ENCODE measurements around the gene EVC2.

The EVC2 gene

GRCh38 chr4:5683566-5683965 lies 24.8 kb downstream of the EVC2 start:
- no peak for DNase-seq (ENCODE audit: low spot score)
- H3K9me3 ChIP-seq (replicated peaks in 1 of 2; ENCODE audit: control insufficient read depth in 2 of 2, insufficient read depth in 1 of 2, low read depth in 1 of 2, low read length in 2 of 2), result peaks cover 0 to 2% of the 10 kb centered on the region in 2 donors

GRCh38 chr4:5678977-5679376 lies 29.4 kb downstream of the EVC2 start:
- Histone ChIP-seq H3K18ac (ENCODE audit: low read length) (no peak overlapping the region), H3K36me3 (replicated peaks in 1 of 2; ENCODE audit: control insufficient read depth in 2 of 2, insufficient read depth in 2 of 2, low read length in 2 of 2) (peaks cover 0 to 8% of the 10 kb centered on the region in 2 donors), H2BK12ac (ENCODE audit: low read length) (no peak overlapping the region), H4K8ac (ENCODE audit: low read depth, low read length) (no peak overlapping the region), H3K27ac (replicated peaks; ENCODE audit: low read length) (no peak overlapping the region), H2AFZ (ENCODE audit: low read length) (no peak overlapping the region), H3K79me1 (ENCODE audit: low read depth, low read length) (no peaks in the 10 kb centered on the region), H3K23ac (ENCODE audit: low read depth, low read length, poor library complexity) (no peak overlapping the region), H3K27me3 (ENCODE audit: control insufficient read depth in 3 of 3, insufficient read depth in 3 of 3, low read depth in 1 of 3, low read length in 3 of 3) (no peaks in the 10 kb centered on the region), H3K4me3 (ENCODE audit: low read length in 2 of 2) (no peak overlapping the region), H3K9me3 (replicated peaks in 1 of 2; ENCODE audit: control insufficient read depth in 2 of 2, insufficient read depth in 1 of 2, low read depth in 1 of 2, low read length in 2 of 2) (no peaks in the 10 kb centered on the region), H3K4me1 (ENCODE audit: control insufficient read depth in 2 of 2, insufficient read depth in 1 of 2, low read depth in 1 of 2, low read length in 2 of 2) (no peaks in the 10 kb centered on the region), H2BK5ac (ENCODE audit: low read length) (no peak overlapping the region), H3K4ac (ENCODE audit: low read length) (no peak overlapping the region), H2BK120ac (ENCODE audit: low read depth, low read length) (no peak overlapping the region), H2BK15ac (ENCODE audit: low read length) (no peak overlapping the region), H3K14ac (ENCODE audit: low read length) (no peak overlapping the region), H3K4me2 (ENCODE audit: insufficient read depth, low read length, poor library complexity, severe bottlenecking) (no peak overlapping the region), H2AK5ac (ENCODE audit: low read depth, low read length) (no peak overlapping the region), H3K9ac (ENCODE audit: low read depth, low read length, poor library complexity) (no peak overlapping the region), H4K91ac (ENCODE audit: low read depth, low read length, poor library complexity) (no peak overlapping the region)
- WGBS, 2 donors (ENCODE audit: extremely low coverage in 2 of 2, insufficient read length in 2 of 2, insufficient replicate concordance in 1 of 2), result no CpG with 5 or more reads among the region's 10 CpGs
- no peak for DNase-seq (ENCODE audit: low spot score)

More at GRCh38 chr4:5683566-5683965, 24.8 kb downstream of the EVC2 start:
- WGBS, 2 donors (ENCODE audit: extremely low coverage in 2 of 2, insufficient read length in 2 of 2, insufficient replicate concordance in 1 of 2), result no CpG with 5 or more reads among the region's 10 CpGs
- H2BK12ac ChIP-seq (ENCODE audit: low read length), result no peak overlapping the region
- H3K27ac ChIP-seq (replicated peaks; ENCODE audit: low read length), result no peak overlapping the region
- peaks cover 0 to 6% (median 0%) of the 10 kb centered on the region in 3 experiments for H3K27me3 ChIP-seq (ENCODE audit: control insufficient read depth in 3 of 3, insufficient read depth in 3 of 3, low read depth in 1 of 3, low read length in 3 of 3)
- H4K91ac ChIP-seq (ENCODE audit: low read depth, low read length, poor library complexity), result no peak overlapping the region
- H2BK120ac ChIP-seq (ENCODE audit: low read depth, low read length), result no peak overlapping the region
- H3K14ac ChIP-seq (ENCODE audit: low read length), result no peak overlapping the region
- H3K4me2 ChIP-seq (ENCODE audit: insufficient read depth, low read length, poor library complexity, severe bottlenecking), result no peak overlapping the region
- peak overlapping the region; percentile 51 for H3K9ac ChIP-seq (ENCODE audit: low read depth, low read length, poor library complexity)
- H3K36me3 ChIP-seq (replicated peaks in 1 of 2; ENCODE audit: control insufficient read depth in 2 of 2, insufficient read depth in 2 of 2, low read length in 2 of 2), result peaks cover 0 to 28% of the 10 kb centered on the region in 2 donors
- no peaks in the 10 kb centered on the region for H3K79me1 ChIP-seq (ENCODE audit: low read depth, low read length)
- no peaks in the 10 kb centered on the region for H3K4me1 ChIP-seq (ENCODE audit: control insufficient read depth in 2 of 2, insufficient read depth in 1 of 2, low read depth in 1 of 2, low read length in 2 of 2)
- H3K4ac ChIP-seq (ENCODE audit: low read length), result no peak overlapping the region
- H2BK15ac ChIP-seq (ENCODE audit: low read length), result no peak overlapping the region
- H2AFZ ChIP-seq (ENCODE audit: low read length), result peak overlapping the region; percentile 3
- no peak overlapping the region for H4K8ac ChIP-seq (ENCODE audit: low read depth, low read length)
- peak overlapping the region; percentile 50 for H3K18ac ChIP-seq (ENCODE audit: low read length)
- H2AK5ac ChIP-seq (ENCODE audit: low read depth, low read length), result no peak overlapping the region
- H2BK5ac ChIP-seq (ENCODE audit: low read length), result no peak overlapping the region
- H3K23ac ChIP-seq (ENCODE audit: low read depth, low read length, poor library complexity), result peak overlapping the region; percentile 6
- no peak overlapping the region for H3K4me3 ChIP-seq (ENCODE audit: low read length in 2 of 2)

- Histone ChIP-seq H3K4me1 (ENCODE audit: control insufficient read depth in 2 of 2, insufficient read depth in 1 of 2, low read depth in 1 of 2, low read length in 2 of 2) (no peaks in the 10 kb centered on the region), H2AFZ (ENCODE audit: low read length) (no peak overlapping the region), H3K23ac (ENCODE audit: low read depth, low read length, poor library complexity) (no peak overlapping the region)
Measured at GRCh38 chr4:5676763-5677162, 31.6 kb downstream of the EVC2 start.

GRCh38 chr4:5666741-5667140 lies 41.6 kb downstream of the EVC2 start:
- no peak for DNase-seq (ENCODE audit: low spot score)
- H3K4me1 ChIP-seq (ENCODE audit: control insufficient read depth in 2 of 2, insufficient read depth in 1 of 2, low read depth in 1 of 2, low read length in 2 of 2), result no peaks in the 10 kb centered on the region
- no peak overlapping the region for H4K91ac ChIP-seq (ENCODE audit: low read depth, low read length, poor library complexity)
- no peak overlapping the region for H2AK5ac ChIP-seq (ENCODE audit: low read depth, low read length)
- H3K23ac ChIP-seq (ENCODE audit: low read depth, low read length, poor library complexity), result no peak overlapping the region
- no peak overlapping the region for H3K4me2 ChIP-seq (ENCODE audit: insufficient read depth, low read length, poor library complexity, severe bottlenecking)
- H2BK12ac ChIP-seq (ENCODE audit: low read length), result no peak overlapping the region
- no peak overlapping the region for H3K4me3 ChIP-seq (ENCODE audit: low read length in 2 of 2)
- H3K79me1 ChIP-seq (ENCODE audit: low read depth, low read length), result peaks cover 2% of the 10 kb centered on the region
- no peak overlapping the region for H3K18ac ChIP-seq (ENCODE audit: low read length)
- no peak overlapping the region for H2BK15ac ChIP-seq (ENCODE audit: low read length)
- H3K36me3 ChIP-seq (replicated peaks in 1 of 2; ENCODE audit: control insufficient read depth in 2 of 2, insufficient read depth in 2 of 2, low read length in 2 of 2), result peaks cover 0 to 6% of the 10 kb centered on the region in 2 donors
- H2BK120ac ChIP-seq (ENCODE audit: low read depth, low read length), result no peak overlapping the region
- H3K27me3 ChIP-seq (ENCODE audit: control insufficient read depth in 3 of 3, insufficient read depth in 3 of 3, low read depth in 1 of 3, low read length in 3 of 3), result peaks cover 0 to 4% (median 0%) of the 10 kb centered on the region in 3 experiments
- no peak overlapping the region for H3K9ac ChIP-seq (ENCODE audit: low read depth, low read length, poor library complexity)
- H3K4ac ChIP-seq (ENCODE audit: low read length), result no peak overlapping the region
- no peak overlapping the region for H4K8ac ChIP-seq (ENCODE audit: low read depth, low read length)
- no peak overlapping the region for H2AFZ ChIP-seq (ENCODE audit: low read length)
- no peak overlapping the region for H3K14ac ChIP-seq (ENCODE audit: low read length)
- WGBS, 2 donors (ENCODE audit: extremely low coverage in 2 of 2, insufficient read length in 2 of 2, insufficient replicate concordance in 1 of 2), result no CpG with 5 or more reads among the region's 1 CpG
- no peak overlapping the region for H3K27ac ChIP-seq (replicated peaks; ENCODE audit: low read length)
- peaks cover 0 to 3% of the 10 kb centered on the region in 2 donors for H3K9me3 ChIP-seq (replicated peaks in 1 of 2; ENCODE audit: control insufficient read depth in 2 of 2, insufficient read depth in 1 of 2, low read depth in 1 of 2, low read length in 2 of 2)
- H2BK5ac ChIP-seq (ENCODE audit: low read length), result no peak overlapping the region

More at GRCh38 chr4:5676763-5677162, 31.6 kb downstream of the EVC2 start:
- H4K8ac ChIP-seq (ENCODE audit: low read depth, low read length), result no peak overlapping the region
- H3K14ac ChIP-seq (ENCODE audit: low read length), result no peak overlapping the region
- H3K79me1 ChIP-seq (ENCODE audit: low read depth, low read length), result no peaks in the 10 kb centered on the region
- no peak overlapping the region for H3K4me2 ChIP-seq (ENCODE audit: insufficient read depth, low read length, poor library complexity, severe bottlenecking)
- DNase-seq (ENCODE audit: low spot score), result no peak
- no peak overlapping the region for H2BK120ac ChIP-seq (ENCODE audit: low read depth, low read length)
- H3K27me3 ChIP-seq (ENCODE audit: control insufficient read depth in 3 of 3, insufficient read depth in 3 of 3, low read depth in 1 of 3, low read length in 3 of 3), result no peaks in the 10 kb centered on the region
- no peak overlapping the region for H2BK12ac ChIP-seq (ENCODE audit: low read length)
- peak overlapping the region; percentile 18 for H3K9ac ChIP-seq (ENCODE audit: low read depth, low read length, poor library complexity)
- H4K91ac ChIP-seq (ENCODE audit: low read depth, low read length, poor library complexity), result no peak overlapping the region
- no peak overlapping the region for H3K4me3 ChIP-seq (ENCODE audit: low read length in 2 of 2)
- H3K27ac ChIP-seq (replicated peaks; ENCODE audit: low read length), result no peak overlapping the region
- H2BK5ac ChIP-seq (ENCODE audit: low read length), result no peak overlapping the region
- no peak overlapping the region for H2AK5ac ChIP-seq (ENCODE audit: low read depth, low read length)
- H3K4ac ChIP-seq (ENCODE audit: low read length), result no peak overlapping the region
- H3K18ac ChIP-seq (ENCODE audit: low read length), result no peak overlapping the region
- no peak overlapping the region for H2BK15ac ChIP-seq (ENCODE audit: low read length)
- no CpG with 5 or more reads among the region's 8 CpGs for WGBS, 2 donors (ENCODE audit: extremely low coverage in 2 of 2, insufficient read length in 2 of 2, insufficient replicate concordance in 1 of 2)
- H3K9me3 ChIP-seq (replicated peaks in 1 of 2; ENCODE audit: control insufficient read depth in 2 of 2, insufficient read depth in 1 of 2, low read depth in 1 of 2, low read length in 2 of 2), result no peaks in the 10 kb centered on the region
- H3K36me3 ChIP-seq (replicated peaks in 1 of 2; ENCODE audit: control insufficient read depth in 2 of 2, insufficient read depth in 2 of 2, low read length in 2 of 2), result peaks cover 0 to 8% of the 10 kb centered on the region in 2 donors

Data from neuronal stem cell (in vitro differentiated cells).